HUES48 (cell line): ENCODE data around the gene STIM1.

Source experiments
- H3K27ac ChIP-seq: one replicate; pipeline ENCODE4 v1.7.0; 2013; ENCODE audit warnings: low read depth, low read length, inconsistent platforms
- H3K27me3 ChIP-seq: 2 replicates; pipeline ENCODE4 v1.6.1; 2013; ENCODE audit warnings: mild to moderate bottlenecking, low read length; ENCODE audit not compliant: control insufficient read depth, insufficient read depth
- H3K36me3 ChIP-seq: 2 replicates; pipeline ENCODE4 v1.6.1; 2013; ENCODE audit warnings: low read length; ENCODE audit not compliant: control insufficient read depth, insufficient read depth
- H3K4me1 ChIP-seq: 2 replicates; pipeline ENCODE4 v1.6.1; 2013; ENCODE audit warnings: mild to moderate bottlenecking, low read length; ENCODE audit not compliant: control insufficient read depth, insufficient read depth
- H3K4me3 ChIP-seq: 2 replicates; pipeline ENCODE4 v1.5.1; 2013; ENCODE audit warnings: mild to moderate bottlenecking, low read depth, low read length
- H3K9ac ChIP-seq: 2 replicates; pipeline ENCODE4 v1.6.1; 2013; ENCODE audit warnings: mild to moderate bottlenecking, low read depth, low read length, moderate library complexity
- H3K9me3 ChIP-seq: 2 replicates; pipeline ENCODE4 v1.6.1; 2013; ENCODE audit warnings: low read length; ENCODE audit not compliant: control insufficient read depth, insufficient read depth

STIM1 gene

GRCh38 chr11:3920148-3920852, 64.8 kb downstream of the STIM1 start:
- Histone ChIP-seq H3K27me3 (no peaks in the 10 kb centered on the region), H3K27ac (no peak overlapping the region), H3K4me3 (no peak overlapping the region), H3K9me3 (no peaks in the 10 kb centered on the region), H3K9ac (no peak overlapping the region), H3K4me1 (no peaks in the 10 kb centered on the region), H3K36me3 (no peaks in the 10 kb centered on the region)

GRCh38 chr11:3922056-3922455, 66.6 kb downstream of the STIM1 start:
- H3K27me3 ChIP-seq, result no peaks in the 10 kb centered on the region
- no peak overlapping the region for H3K4me3 ChIP-seq
- H3K36me3 ChIP-seq, result no peaks in the 10 kb centered on the region
- no peak overlapping the region for H3K27ac ChIP-seq
- H3K9me3 ChIP-seq, result no peaks in the 10 kb centered on the region
- no peak overlapping the region for H3K9ac ChIP-seq
- H3K4me1 ChIP-seq, result no peaks in the 10 kb centered on the region

GRCh38 chr11:3925513-3925912, 70.0 kb downstream of the STIM1 start:
- Histone ChIP-seq H3K9ac (no peak overlapping the region), H3K27ac (no peak overlapping the region), H3K27me3 (no peaks in the 10 kb centered on the region), H3K9me3 (no peaks in the 10 kb centered on the region), H3K36me3 (no peaks in the 10 kb centered on the region), H3K4me3 (no peak overlapping the region), H3K4me1 (no peaks in the 10 kb centered on the region)

- H3K27ac ChIP-seq, result no peak overlapping the region
- no peaks in the 10 kb centered on the region for H3K9me3 ChIP-seq
- H3K36me3 ChIP-seq, result no peaks in the 10 kb centered on the region
- H3K4me1 ChIP-seq, result no peaks in the 10 kb centered on the region
- no peaks in the 10 kb centered on the region for H3K27me3 ChIP-seq
- no peak overlapping the region for H3K4me3 ChIP-seq
- no peak overlapping the region for H3K9ac ChIP-seq
Observed at GRCh38 chr11:3926458-3927095, 71.1 kb downstream of the STIM1 start.

GRCh38 chr11:3927129-3927796, 71.8 kb downstream of the STIM1 start:
- Histone ChIP-seq H3K4me1 (no peaks in the 10 kb centered on the region), H3K4me3 (no peak overlapping the region), H3K9ac (no peak overlapping the region), H3K27me3 (no peaks in the 10 kb centered on the region), H3K27ac (no peak overlapping the region), H3K36me3 (no peaks in the 10 kb centered on the region), H3K9me3 (no peaks in the 10 kb centered on the region)

- no peaks in the 10 kb centered on the region for H3K36me3 ChIP-seq
- no peaks in the 10 kb centered on the region for H3K9me3 ChIP-seq
- H3K27me3 ChIP-seq, result no peaks in the 10 kb centered on the region
- no peak overlapping the region for H3K9ac ChIP-seq
- no peak overlapping the region for H3K27ac ChIP-seq
- no peak overlapping the region for H3K4me3 ChIP-seq
- H3K4me1 ChIP-seq, result no peaks in the 10 kb centered on the region
Observed at GRCh38 chr11:3929232-3929631, 73.8 kb downstream of the STIM1 start.

GRCh38 chr11:3929649-3930048, 74.2 kb downstream of the STIM1 start:
- Histone ChIP-seq H3K4me3 (no peak overlapping the region), H3K9me3 (no peaks in the 10 kb centered on the region), H3K27me3 (no peaks in the 10 kb centered on the region), H3K4me1 (no peaks in the 10 kb centered on the region), H3K27ac (no peak overlapping the region), H3K36me3 (no peaks in the 10 kb centered on the region), H3K9ac (no peak overlapping the region)

- Histone ChIP-seq H3K4me3 (no peak overlapping the region), H3K36me3 (no peaks in the 10 kb centered on the region), H3K27ac (no peak overlapping the region), H3K9me3 (no peaks in the 10 kb centered on the region), H3K27me3 (no peaks in the 10 kb centered on the region), H3K9ac (no peak overlapping the region), H3K4me1 (no peaks in the 10 kb centered on the region)
Observed at GRCh38 chr11:3932698-3933097, 77.2 kb downstream of the STIM1 start.

GRCh38 chr11:3933165-3933628, 77.7 kb downstream of the STIM1 start:
- Histone ChIP-seq H3K4me1 (no peaks in the 10 kb centered on the region), H3K9ac (no peak overlapping the region), H3K36me3 (no peaks in the 10 kb centered on the region), H3K27ac (no peak overlapping the region), H3K4me3 (no peak overlapping the region), H3K27me3 (no peaks in the 10 kb centered on the region), H3K9me3 (no peaks in the 10 kb centered on the region)

GRCh38 chr11:3934658-3935057, 79.2 kb downstream of the STIM1 start:
- Histone ChIP-seq H3K9ac (no peak overlapping the region), H3K27ac (no peak overlapping the region), H3K4me1 (no peaks in the 10 kb centered on the region), H3K27me3 (no peaks in the 10 kb centered on the region), H3K9me3 (no peaks in the 10 kb centered on the region), H3K4me3 (no peak overlapping the region), H3K36me3 (no peaks in the 10 kb centered on the region)

- Histone ChIP-seq H3K27ac (no peak overlapping the region), H3K4me3 (no peak overlapping the region), H3K36me3 (no peaks in the 10 kb centered on the region), H3K4me1 (no peaks in the 10 kb centered on the region), H3K27me3 (no peaks in the 10 kb centered on the region), H3K9me3 (no peaks in the 10 kb centered on the region), H3K9ac (no peak overlapping the region)
Observed at GRCh38 chr11:3936517-3936916, 81.1 kb downstream of the STIM1 start.
